Measurements from ENCODE around the gene MBNL2.

MBNL2 gene

GRCh38 chr13:97255515-97256021, 33.4 kb downstream of the MBNL2 start:
- no peak for DNase-seq

- DNase-seq, result no peak
Measured at GRCh38 chr13:97256343-97256783, 34.2 kb downstream of the MBNL2 start.

- no peak for DNase-seq
Measured at GRCh38 chr13:97257228-97257755, 35.2 kb downstream of the MBNL2 start.

GRCh38 chr13:97257800-97258799, 36.0 kb downstream of the MBNL2 start:
- no peak for DNase-seq

- DNase-seq, result no peak
Measured at GRCh38 chr13:97258801-97259200, 36.7 kb downstream of the MBNL2 start.

GRCh38 chr13:97259410-97259797, 37.3 kb downstream of the MBNL2 start:
- DNase-seq, result no peak

- DNase-seq, result no peak
Measured at GRCh38 chr13:97259798-97260714, 37.9 kb downstream of the MBNL2 start.

GRCh38 chr13:97261254-97262005, 39.3 kb downstream of the MBNL2 start:
- no peak for DNase-seq

GRCh38 chr13:97262058-97262457, 39.9 kb downstream of the MBNL2 start:
- no peak for DNase-seq

- DNase-seq, result no peak
Measured at GRCh38 chr13:97263160-97263559, 41.0 kb downstream of the MBNL2 start.

- DNase-seq, result no peak
Measured at GRCh38 chr13:97264663-97265062, 42.5 kb downstream of the MBNL2 start.

- no peak for DNase-seq
Measured at GRCh38 chr13:97266332-97266731, 44.2 kb downstream of the MBNL2 start.

- no peak for DNase-seq
Measured at GRCh38 chr13:97266772-97267417, 44.8 kb downstream of the MBNL2 start.

GRCh38 chr13:97267418-97268059, 45.4 kb downstream of the MBNL2 start:
- no peak for DNase-seq

- no peak for DNase-seq
Measured at GRCh38 chr13:97268772-97269171, 46.6 kb downstream of the MBNL2 start.

GRCh38 chr13:97269603-97270002, 47.5 kb downstream of the MBNL2 start:
- DNase-seq, result no peak

- DNase-seq, result no peak
Measured at GRCh38 chr13:97272526-97272925, 50.4 kb downstream of the MBNL2 start.

GRCh38 chr13:97273341-97273831, 51.3 kb downstream of the MBNL2 start:
- no peak for DNase-seq

- DNase-seq, result no peak
Measured at GRCh38 chr13:97274829-97275649, 52.9 kb downstream of the MBNL2 start.

All from NCI-H1417 treated with DMSO at 0.1 percent for 48 hours (cell line).